IPS DF 19.7 (cell line): ENCODE results near the gene PPP2R5A.
"Not testable (repeated sequence)": the region's sequence is repeated elsewhere in the genome, so short reads cannot be mapped to it uniquely, and the experiment has no call there.

ENCODE experiments used
- DNase-seq: peaks from one replicate; pipeline ENCODE4 v3.0.0-alpha.2; 2013; ENCODE audit warnings: low read depth, low spot score

The PPP2R5A gene

GRCh38 chr1:212297338-212297737 lies 12.1 kb downstream of the PPP2R5A start:
- no peak for DNase-seq

DNA sequence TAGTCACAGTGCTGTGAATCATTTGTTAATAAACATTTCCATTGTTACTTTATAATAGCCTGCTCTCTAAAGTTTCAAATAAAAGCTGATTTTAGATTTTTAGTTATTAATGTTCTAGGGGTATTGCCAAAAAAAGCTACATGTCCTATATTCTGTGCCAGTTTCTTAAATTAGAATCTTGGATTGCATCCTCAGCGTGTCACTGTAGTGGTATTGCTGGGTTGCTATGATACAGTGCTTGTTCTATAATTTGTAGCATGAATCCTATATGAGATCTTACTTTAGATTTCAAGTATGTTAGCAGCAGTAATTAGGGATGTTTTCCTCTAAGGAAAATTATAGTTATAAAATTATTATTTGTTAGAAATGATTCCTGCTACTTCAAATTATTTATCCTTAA lies 16.4 kb downstream of the PPP2R5A start:
- no peak for DNase-seq

DNA sequence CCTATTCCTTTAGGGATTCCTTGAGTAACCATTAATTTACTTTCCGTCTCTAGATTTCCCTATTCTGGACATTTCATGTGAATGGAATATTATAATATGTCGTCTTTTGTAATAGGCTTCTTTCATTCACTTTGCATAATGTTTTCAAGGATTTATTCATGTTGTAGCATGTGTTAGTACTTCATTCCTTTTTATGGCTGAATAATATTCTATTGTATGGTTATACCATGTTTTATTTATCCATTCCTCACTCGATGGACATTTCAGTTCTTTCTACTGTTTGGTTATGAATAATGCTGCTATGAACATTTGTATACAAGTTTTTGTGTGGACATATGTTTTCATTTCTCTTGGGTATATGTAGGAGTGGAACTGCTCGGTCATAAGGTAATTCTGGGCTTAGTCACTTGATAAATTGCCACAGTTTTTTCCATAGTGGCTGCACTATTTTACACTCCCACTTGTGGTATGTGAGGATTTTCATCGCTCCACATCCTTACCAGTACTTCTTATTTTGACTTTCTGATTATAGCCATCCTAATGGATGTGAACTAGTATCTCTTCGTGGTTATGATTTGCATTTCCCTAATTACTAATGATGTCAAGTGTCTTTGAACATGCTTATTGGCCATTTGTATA lies 17.7 kb downstream of the PPP2R5A start:
- no peak for DNase-seq

GRCh38 chr1:212305342-212305741 lies 20.1 kb downstream of the PPP2R5A start:
- no peak for DNase-seq

DNA sequence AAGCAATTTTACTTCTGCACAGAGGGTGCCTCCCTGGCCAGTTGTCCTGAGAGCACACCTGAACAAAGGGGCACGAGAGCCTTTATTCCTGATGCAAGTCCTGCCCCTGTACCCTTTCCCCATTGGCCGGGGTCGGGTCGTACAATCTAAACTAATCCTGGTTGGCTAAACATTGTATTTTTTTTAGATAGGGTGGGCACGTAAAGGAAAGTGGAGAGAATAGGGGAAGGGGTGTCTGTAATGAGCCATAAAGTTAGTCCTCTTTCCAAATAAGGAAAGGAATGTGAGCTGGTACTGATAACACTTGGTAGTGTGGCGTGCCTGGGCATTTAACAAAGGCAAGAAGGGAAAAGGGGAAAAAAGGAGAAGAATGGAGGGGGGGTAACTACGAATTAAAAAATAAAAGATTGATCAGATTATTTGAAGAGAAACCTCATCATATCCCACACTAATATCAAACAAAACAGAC lies 20.8 kb downstream of the PPP2R5A start:
- not testable (repeated sequence) for DNase-seq

DNA sequence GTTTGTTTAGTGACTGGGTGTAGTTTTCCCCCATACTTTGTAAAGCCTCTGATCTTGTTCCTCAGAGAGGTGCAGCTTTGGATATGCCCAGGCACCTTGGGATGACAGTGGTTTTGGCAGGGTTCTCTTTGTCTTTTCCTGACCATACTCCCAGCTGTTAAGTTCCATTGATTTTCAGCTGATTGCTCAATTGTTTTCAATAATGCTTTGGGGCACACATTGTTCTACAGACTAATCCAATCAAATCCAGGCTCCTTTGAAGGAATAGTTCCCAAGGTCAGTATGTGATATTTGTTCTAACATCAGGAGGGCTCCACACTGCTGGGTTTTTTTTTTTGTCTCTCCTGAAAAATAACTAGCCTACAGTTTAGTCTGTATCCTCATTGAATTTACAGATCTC lies 24.8 kb downstream of the PPP2R5A start:
- no peak for DNase-seq

DNA sequence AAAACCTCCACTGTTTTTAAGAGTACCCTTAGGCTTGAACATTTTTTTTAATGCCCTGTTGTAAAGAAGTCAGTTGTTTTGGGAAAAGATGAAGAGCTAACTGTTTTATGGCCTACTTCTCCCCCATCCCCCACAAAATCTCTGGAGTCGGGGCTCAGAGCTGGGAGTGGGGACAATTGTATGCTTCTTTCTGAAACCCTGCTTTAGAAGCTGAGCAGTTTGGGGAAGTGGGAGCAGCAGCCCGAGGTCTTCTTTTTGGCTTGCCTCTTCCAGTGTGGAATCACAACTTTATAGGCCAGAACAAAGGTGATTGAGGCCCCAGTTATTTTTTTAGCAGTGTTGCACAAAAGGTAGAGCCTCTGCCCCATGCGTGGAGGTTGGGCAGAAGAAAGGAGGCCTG lies 25.2 kb downstream of the PPP2R5A start:
- no peak for DNase-seq

DNA sequence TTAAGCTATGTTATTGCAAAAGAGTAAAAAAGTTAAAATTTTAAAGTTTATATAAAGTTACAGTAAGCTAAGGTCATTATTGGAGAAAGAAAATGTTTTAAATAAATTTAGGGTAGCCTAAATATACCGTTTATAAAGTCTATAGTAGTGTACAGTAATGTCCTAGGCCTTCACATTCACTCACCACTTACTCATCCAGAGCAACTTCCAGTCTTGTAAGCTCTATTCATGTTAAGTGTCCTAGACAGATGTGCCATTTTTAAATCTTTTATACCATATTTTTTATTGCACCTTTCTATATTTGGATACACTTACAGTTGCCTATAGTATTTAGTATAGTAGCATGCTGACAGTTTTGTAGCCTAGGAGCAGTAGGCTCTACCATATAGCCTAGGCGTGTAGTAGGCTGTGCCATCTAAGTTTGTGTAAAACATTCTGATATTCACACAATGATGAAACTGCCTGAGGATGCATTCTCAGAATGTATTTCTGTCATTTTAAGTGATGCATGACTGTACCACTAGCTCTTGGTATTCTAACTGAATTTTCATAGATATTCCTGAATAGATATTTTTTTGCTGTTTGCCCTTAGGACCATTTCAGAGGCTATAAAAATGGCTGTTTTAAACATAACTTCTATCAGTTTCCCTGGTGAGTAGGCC lies 26.8 kb downstream of the PPP2R5A start:
- DNase-seq: no peak

DNA sequence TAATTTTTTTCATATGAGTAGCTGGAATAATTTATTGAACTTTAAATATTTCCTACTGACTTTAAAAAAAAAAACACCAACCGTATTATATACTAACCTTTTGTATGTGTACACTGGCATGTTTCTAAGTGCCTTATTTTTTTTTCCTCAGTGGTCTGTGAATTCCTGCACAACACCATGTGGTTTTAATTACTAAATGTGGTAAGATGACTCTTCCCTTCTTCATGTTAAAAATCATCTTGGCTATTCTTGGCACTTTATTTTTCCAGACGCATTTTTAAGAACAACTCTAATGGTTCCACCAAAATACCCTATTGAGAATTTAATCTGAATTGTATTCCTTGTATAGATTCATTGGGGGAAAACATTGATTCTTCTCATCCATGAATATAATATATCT lies 28.4 kb downstream of the PPP2R5A start:
- no peak for DNase-seq

- no peak for DNase-seq
Observed at GRCh38 chr1:212315184-212315583, 30.0 kb downstream of the PPP2R5A start.

- DNase-seq: no peak
Observed at GRCh38 chr1:212315907-212316306, 30.7 kb downstream of the PPP2R5A start.

- no peak for DNase-seq
Observed at GRCh38 chr1:212317916-212318315, 32.7 kb downstream of the PPP2R5A start.

- not testable (repeated sequence) for DNase-seq
Observed at GRCh38 chr1:212321031-212321430, 35.8 kb downstream of the PPP2R5A start.

DNA sequence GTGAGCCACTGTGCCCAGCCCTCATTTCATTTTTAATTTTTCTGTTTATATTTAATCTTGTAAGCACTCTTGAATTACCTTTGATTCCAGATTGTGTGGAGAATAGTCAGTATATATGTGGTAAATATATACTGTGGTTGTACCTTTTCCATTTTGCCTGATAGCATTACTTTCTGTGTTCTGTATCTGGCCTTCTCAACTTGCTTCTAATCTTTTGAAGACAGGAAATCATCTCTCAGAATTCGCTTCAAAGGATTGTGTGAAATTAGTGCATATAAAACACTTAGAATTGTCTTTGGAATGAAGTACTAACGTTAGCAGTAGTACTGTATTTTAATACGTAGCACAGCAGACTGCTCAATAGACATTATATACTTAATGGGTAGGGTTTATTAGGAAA lies 37.9 kb downstream of the PPP2R5A start:
- no peak for DNase-seq

DNA sequence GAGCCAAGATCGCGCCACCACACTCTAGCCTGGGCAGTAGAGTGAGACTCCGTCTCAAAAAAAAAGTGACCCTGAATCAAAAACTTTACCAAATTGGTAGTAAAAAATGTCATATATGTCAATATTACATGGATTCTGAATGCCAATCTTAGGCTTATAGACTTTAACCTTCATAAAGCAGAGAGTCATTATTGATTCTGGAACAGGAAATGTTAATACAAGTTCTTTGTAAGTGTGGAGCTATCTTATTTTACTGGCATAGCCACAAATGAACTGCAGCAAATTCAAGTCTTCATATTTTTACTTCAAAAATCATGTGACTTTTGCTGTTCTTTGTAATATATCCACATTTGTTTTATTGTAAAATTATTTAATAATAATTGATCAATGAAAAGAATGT lies 41.3 kb downstream of the PPP2R5A start:
- DNase-seq: no peak

DNA sequence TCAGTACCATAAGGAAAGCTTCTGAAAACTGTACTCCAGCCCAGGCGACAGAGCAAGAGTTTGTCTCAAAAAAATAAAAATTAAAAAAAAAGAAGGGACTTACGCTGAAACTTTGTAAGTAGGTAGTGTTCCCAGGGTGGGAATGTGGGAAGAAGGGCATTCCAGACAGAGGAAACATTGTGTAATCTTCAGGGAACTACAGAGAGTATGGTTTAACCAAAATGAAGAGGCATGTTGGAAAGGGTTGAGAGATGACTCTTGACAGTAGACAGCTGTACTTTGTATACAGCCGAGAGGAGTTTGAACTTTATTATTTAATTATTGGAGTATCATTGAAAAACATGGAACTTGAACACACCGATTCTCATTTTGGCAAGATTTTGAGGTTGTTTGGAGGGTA lies 43.0 kb downstream of the PPP2R5A start:
- no peak for DNase-seq

DNA sequence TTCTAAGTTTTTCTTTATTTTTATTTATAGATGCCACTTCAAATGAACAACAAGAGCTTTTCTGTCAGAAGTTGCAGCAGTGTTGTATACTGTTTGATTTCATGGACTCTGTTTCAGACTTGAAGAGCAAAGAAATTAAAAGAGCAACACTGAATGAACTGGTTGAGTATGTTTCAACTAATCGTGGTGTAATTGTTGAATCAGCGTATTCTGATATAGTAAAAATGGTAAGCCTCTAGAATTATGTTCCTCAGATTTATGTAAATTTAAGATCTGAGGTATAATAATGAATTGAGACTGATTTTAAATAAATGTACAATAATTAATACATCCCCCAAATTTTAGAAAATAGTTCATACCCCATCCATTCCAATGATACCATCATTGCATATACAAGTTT lies 43.9 kb downstream of the PPP2R5A start:
- no peak for DNase-seq

DNA sequence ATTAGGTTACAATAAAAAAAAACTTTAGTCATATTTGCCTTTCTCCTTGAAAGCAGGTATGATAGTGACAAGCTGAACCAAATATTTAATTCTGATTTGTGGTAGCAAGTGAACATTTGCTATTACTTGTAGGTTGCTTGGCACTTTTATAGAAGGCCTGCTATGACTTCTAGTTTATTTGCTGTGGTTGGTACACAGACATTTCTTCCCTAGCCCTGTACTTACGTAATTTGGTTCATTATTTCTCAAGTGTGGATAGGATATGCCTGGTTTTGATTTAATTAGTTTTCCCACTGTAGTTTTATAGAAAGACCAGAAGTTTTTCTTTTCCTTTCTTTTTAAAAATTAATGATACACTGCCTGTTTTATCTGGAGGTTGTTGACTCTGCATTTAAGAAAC lies 55.9 kb downstream of the PPP2R5A start:
- DNase-seq: no peak

- no peak for DNase-seq
Observed at GRCh38 chr1:212344905-212345304, 59.7 kb downstream of the PPP2R5A start.

- no peak for DNase-seq
Observed at GRCh38 chr1:212346601-212347000, 61.4 kb downstream of the PPP2R5A start.

DNA sequence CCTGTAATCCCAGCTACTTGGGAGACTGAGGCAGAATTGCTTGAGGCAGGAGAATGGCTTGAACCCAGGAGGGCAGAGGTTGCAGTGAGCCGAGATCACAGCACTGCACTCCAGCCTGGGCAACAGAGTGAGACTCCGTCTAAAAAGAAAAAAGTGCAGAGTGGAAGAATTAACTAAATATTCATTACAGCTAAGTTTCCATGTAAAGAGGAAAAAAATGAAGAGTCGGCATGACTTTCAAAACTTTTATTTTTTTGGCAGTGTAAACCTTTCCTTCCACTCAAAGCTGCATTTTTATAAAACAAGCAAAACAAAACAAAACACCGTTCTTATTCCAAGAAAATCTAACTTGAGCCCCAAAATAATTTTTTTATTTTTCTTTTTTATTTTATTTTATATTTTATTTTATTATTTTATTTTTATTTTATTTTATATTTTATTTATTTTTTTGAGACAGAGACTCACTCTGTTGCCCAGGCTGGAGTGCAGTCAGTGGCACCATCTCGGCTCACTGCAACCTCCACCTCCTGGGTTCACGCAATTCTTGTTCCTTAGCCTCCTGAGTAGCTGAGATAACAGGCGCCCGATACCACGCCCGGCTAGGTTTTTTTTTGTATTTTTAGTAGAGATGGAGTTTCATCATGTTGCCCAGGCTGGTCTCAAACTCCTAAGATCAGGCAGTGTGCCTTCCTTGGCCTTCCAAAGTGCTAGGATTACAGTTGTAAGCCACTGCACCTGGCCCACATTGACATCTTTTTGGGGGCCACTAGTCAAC lies 66.6 kb downstream of the PPP2R5A start:
- DNase-seq: no peak

GRCh38 chr1:212353181-212353580 lies 68.0 kb downstream of the PPP2R5A start:
- no peak for DNase-seq

- DNase-seq: no peak
Observed at GRCh38 chr1:212354464-212354863, 69.3 kb downstream of the PPP2R5A start.
